Measurements from ENCODE around the gene UBE2D2.

GRCh38 chr5:139668064-139668880 is 107.1 kb downstream of the UBE2D2 start:
- TF ChIP-seq KDM5A (IDR thresholded peaks at IDR 0.05) (no peak), CTCF (IDR thresholded peaks at IDR 0.05) (no peak), POLR2AphosphoS2 (conservative IDR thresholded peaks at IDR 0.05; ENCODE audit: low read length) (no peak), EP300 (IDR thresholded peaks at IDR 0.05) (no peak), RAD21 (conservative IDR thresholded peaks at IDR 0.05 in 1 of 2, IDR thresholded peaks at IDR 0.05 in 1 of 2) (no peak)
- TF ChIP-seq, protein P1, sequence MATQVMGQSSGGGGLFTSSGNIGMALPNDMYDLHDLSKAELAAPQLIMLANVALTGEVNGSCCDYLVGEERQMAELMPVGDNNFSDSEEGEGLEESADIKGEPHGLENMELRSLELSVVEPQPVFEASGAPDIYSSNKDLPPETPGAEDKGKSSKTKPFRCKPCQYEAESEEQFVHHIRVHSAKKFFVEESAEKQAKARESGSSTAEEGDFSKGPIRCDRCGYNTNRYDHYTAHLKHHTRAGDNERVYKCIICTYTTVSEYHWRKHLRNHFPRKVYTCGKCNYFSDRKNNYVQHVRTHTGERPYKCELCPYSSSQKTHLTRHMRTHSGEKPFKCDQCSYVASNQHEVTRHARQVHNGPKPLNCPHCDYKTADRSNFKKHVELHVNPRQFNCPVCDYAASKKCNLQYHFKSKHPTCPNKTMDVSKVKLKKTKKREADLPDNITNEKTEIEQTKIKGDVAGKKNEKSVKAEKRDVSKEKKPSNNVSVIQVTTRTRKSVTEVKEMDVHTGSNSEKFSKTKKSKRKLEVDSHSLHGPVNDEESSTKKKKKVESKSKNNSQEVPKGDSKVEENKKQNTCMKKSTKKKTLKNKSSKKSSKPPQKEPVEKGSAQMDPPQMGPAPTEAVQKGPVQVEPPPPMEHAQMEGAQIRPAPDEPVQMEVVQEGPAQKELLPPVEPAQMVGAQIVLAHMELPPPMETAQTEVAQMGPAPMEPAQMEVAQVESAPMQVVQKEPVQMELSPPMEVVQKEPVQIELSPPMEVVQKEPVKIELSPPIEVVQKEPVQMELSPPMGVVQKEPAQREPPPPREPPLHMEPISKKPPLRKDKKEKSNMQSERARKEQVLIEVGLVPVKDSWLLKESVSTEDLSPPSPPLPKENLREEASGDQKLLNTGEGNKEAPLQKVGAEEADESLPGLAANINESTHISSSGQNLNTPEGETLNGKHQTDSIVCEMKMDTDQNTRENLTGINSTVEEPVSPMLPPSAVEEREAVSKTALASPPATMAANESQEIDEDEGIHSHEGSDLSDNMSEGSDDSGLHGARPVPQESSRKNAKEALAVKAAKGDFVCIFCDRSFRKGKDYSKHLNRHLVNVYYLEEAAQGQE (IDR thresholded peaks at IDR 0.05): no peak
